Fibroblast of the conjunctiva (primary cell): ENCODE measurements around the gene MAPK8IP3.

ENCODE experiments used
- DNase-seq: peaks from one replicate; pipeline ENCODE4 v3.0.0-alpha.2; 2010; ENCODE audit warnings: low read depth

MAPK8IP3 gene

DNA sequence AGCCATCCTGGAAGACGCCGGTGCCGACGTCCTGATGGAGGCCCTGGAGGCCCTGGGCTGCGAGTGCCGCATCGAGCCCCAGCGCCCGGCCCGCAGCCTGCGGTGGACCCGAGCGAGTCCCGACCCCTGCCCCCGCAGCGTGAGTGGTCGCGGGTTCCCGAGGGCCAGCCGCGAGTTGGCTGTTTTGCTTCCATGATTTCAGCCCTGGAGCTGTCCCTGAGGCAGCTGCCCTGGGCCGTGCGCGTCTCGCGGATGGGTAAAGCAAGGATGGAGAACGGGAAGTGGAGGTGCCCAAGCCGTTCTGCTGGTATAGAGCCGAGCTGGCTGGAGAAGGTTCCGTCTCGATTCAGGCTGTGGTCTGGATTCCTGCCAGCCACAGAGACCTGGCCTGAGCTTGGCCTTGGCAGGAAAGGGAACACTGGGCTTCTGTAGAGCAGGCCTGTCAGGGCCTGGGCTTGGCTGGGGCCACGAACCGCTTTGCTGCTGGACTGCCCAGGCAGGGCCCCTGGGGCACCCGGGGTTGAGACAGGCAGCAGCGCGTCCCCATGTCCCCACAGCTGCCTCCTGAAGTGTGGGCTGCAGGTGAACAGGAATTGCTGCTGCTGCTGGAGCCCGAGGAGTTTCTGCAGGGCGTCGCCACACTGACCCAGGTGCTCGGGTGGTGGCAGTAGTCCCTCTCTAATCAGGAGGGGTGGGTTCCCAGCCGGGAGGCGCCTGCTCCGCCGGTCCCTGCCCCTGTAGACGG, 67.9 kb downstream of the MAPK8IP3 start:
- DNase-seq: no peak

DNA sequence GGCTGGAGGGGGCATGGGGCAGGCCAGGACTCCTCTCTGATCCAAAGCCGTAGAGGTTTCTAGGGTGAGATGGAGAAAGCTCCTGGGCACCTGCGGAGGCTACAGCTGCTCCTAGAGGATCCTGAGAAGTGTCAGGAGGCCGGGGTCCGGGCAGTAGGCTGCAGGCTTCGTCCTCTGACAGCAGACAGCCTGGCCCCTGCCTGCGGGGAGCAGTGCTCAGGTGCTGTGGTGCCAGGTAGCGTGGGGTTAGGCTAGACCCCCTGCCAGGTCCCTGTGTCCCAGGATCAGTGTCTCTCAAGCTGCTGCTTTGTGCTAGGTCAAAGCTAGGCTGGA, 68.4 kb downstream of the MAPK8IP3 start:
- DNase-seq: no peak

DNA sequence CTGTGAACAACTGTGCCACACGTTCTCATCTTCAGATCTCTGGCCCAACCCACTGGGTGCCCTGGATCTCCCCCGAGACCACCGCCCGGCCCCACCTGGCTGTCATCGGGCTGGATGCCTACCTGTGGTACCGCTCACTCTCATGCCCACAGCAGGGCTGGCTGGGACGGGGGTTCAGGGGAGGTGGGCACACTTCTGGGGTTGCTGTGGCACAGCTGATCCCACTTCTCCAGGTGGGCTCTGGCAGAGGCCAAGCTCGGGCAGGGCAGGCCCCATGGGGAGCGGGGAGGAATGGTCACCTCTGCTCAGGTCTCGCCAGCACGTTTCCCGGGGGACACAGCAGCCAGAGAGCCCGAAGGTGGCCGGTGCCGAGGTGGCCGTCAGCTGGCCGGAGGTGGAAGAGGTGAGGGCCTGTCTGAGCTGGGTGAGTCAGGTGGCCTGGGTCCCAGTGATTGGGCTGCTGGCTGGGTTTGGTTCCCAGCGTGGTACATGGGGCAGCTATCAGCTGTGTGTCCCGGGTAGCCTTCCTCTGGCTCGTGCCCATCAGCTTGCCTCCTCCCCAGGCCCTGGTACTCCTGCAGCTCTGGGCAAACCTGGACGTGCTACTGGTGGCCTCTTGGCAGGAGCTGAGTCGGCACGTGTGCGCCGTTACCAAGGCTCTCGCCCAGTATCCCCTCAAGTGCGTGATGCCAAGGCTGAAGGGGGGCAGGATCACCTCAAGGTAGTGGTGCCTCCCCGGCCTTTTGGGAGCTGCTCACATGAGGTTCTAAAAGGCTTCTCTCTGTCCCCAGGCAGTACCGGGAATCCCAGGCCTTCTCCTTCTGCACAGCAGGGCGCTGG, 69.2 kb downstream of the MAPK8IP3 start:
- no peak for DNase-seq

DNA sequence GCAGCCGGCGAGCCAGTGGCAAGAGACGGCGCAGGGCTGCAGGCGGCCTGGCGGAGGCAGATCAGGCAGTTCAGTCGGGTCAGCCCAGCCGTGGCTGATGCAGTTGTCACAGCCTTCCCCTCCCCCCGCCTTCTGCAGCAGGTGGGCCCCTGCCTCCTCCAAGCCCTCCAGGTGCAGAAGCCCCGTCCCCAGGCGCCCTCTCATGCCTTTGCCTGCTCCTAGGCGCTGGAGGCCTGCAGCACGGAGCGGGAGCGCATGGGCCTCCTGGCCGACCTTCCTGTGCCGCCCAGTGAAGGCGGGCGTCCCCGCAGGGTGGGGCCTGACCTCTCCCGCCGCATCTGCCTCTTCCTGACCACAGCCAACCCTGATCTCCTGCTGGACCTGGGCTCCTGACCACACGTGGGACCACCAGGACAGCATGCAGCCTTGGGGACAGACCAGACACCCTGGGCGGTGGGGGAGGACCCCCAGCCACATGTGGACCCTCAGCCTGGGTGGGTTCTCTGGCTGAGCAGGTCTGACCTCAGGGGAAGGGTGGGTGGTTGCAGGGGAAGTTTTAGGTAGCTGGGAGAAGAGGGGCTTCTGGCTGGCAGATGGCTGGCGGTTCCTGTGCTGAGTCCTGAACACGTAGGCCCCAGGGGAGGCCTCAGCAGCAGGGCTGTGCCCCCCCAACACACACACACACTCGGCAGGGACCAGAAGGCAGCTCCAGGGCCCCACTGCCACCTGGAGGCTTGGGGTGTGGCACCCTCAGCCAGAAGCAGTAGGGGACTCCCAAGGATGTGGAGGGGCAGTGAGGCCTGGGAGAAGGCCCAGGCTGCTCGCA, 70.1 kb downstream of the MAPK8IP3 start:
- DNase-seq: no peak

DNA sequence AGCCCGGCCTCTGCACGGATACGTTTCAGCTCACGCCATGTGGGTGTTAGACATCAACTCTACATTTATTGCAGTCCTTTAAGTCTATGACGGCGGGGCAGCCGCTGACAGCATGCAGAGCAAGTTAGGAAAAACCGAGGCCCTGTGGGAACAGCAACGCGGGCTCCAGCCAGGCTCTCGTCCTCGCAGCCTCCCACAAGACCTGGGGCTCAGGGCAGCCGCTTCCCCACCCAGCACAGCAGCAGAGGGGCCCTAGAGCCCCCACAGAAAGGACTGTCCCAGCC, 70.6 kb downstream of the MAPK8IP3 start:
- no peak for DNase-seq

DNA sequence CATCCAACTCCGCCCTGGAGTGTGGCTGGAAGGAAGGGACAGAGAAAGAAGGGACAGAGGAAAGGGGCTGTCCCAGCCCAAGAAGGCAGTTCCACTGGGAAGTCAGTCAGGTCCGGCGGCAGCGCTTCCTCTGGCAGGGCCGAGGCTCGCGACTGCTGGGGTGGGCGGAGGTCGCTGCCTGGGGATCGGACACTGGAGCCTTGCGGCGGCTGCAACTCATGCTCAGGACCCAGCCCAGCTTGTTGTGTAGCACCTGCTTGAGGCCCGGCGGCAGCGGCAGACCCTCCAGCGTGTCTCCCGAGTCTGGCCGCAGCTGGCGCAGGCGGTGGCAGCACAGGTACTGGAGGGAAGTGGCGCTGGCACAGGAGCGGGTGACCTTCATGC, 71.0 kb downstream of the MAPK8IP3 start:
- no peak for DNase-seq

DNA sequence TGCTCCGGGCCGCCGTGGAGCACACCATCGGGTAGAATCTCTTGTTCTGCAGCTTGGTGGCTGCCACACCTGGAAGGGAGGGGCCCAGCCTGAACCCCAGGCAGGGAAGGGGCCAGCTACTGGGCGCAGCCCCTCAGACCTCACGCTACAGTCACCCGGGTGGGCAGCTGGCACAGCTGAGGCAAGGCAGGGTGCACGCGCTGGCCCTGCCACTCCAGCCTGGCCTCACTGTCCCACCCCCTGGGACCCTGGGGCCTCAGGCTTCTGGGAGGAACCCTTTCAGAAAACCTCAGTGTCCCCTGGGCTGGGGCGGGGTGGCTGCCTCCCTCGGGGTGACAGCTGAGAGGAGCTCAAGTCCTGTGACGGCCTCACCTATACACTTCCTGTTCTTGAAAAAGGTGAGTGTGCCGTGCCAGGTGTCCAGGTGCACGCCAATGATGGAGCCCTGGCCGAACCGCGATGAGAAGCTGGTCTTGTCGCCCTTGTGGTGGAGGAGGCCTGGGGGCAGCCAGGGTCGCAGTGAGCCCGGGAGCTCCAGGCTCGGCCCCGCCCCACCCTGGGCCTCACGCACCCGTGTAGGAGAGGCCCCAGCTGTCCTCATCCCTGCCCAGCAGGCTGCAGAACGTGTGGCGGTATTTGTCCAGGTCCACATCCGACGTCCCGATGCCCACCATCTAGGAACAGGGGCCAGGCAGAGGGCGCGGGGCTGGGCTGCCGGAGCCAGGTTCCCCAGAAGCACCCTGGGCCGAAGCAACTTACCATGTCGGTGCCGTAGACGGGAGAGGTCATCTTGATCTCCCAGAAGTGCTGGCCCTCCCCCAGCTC, 71.6 kb downstream of the MAPK8IP3 start:
- no peak for DNase-seq

DNA sequence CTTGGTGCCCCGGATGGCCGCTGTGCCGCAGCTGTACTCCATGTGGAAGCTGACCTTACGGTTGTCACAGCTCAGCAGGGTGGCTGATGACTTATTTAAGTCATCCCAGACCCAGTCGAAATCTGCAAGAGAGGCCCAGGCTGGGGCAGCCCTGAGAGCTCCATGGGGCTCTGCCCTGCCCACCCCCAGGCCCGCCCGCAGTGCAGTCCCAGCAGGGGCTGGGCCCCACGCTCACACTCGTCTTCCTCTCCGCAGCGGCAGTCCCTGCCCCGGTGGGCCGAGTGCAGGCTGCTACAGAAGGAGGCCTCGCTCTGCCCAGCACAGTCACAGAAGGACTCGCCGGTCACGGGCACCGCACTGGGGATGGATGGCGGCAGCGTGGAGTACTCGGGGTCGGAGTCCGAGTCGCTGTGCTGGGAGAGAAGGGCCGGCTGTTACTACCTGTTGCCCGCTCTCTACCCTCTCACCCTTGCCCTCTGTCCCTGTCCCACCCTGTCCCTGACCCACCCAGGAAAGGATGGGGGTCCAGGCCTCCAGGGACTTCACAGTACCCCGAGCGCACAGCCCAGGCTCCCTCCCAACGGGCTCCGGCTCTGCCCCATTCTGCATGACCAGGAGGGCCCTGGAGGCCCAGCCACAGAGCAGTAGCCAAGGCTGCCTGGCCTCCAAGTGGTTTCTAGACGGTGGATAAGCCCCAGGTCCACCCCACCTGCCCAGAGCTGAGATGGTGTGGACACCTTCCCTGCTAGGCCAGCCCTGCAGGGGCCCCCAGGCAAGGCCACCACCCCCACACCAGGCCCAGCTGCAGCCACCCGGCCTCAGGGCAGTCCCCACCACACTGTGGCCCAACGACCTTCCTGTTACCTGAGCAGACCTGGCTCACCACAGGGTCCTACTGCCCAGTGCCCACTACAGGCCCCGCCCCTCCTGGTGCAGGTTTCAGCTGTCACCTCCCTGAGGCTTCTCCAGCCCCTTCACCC, 72.5 kb downstream of the MAPK8IP3 start:
- DNase-seq: no peak

DNA sequence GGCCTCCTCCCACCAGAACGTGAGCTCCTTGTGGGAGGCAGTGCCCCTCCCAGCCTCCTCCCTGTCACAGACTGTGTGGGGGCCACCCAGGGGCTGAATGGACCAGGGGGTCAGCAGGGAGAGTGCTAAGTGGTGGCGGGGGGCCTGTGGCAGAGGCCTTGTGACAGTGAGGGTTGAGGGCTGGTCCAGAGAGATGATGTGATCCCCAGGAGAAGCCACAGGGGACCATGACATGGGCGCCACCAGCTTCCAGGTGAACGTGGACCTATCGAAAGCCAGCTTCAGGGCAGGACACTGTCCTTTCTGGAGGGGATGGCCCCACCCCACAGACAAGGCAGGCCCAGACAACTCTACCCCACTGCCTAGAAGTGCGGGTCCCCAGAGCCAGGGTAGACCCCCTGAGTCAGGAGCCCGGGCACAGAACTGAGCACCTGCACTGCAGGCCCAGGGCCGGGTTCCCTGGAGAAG, 73.3 kb downstream of the MAPK8IP3 start:
- DNase-seq: no peak

DNA sequence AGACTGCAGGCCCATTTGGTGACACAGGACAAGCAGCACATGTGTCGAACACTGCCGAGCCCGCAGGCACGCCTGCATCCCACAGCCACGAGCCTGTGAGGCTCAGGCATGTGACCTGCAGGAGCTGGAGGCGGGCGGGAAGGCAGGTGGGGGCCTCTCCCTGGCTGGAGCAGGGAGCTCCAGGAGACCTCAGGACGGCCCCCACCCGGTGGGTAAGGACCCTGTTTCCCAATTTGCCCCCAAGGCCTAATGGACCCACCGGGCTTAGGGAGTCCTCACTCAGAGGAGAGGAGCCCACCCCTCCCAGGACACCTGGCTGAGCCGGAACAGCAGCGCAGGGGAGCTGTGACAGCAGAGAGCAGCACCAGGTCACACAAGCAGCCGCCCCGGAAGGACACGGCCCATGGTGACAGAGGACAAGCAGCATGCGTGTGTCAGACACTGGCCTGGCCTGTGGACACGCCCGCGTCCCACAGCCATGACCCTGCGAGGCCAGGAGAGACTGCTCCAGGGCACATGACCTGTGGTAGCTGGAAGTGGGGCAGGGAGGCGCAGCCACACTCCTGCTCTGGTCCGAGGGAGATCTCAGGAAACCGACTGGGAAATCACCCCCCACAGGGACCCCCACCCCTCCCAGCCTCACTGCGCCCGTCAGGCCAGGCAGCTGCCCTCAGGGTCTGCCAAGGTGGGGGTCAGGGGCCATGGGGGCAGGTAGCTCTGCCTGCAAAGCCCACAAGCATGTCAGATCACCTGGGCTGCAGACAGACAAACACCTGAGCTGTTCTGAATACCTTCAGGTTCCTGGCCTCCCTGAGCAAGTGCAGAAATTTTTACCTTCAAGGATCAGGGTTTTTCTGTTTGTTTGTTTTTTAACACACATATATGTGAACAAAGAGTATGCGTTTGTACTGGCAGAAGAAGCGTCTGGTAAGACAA, 74.0 kb downstream of the MAPK8IP3 start:
- DNase-seq: no peak

DNA sequence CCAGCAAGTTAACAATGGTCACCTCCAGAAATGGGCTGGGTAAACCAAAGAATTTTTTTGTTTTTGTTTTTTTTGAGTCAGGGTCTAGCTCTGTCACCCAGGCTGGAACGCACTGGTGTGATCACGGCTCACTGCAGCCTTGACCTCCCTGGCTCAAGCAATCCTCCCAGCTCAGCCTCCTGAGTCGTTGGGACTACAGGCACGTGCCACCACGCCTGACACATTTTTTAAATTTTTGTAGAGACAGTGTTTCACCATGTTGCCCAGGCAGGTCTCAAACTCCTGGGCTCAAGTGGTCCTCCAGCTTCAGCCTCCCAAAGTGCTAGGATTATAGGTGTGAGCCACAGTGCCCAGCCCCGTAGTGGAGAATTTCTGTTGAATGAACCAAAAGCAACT, 74.7 kb downstream of the MAPK8IP3 start:
- no peak for DNase-seq

DNA sequence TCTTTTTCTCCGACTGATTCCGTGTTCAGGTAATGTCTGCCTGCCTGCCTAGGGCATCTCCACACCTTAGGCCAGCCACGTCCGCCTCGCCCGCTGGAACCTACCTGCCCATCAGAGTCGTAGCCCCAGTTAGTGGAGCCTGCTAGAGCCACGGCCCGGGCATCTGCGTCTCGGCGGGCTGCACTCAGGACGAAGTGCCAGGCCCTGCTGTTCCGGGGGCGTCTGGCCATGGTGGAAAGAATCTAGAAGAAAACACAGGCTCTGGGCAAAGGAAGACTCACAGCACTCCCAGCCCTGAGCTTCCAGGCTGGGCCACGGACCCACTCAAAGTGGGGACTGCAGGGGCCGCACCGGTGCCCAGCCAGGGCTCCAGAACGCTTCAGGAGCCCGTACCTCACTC, 75.3 kb downstream of the MAPK8IP3 start:
- DNase-seq: no peak

DNA sequence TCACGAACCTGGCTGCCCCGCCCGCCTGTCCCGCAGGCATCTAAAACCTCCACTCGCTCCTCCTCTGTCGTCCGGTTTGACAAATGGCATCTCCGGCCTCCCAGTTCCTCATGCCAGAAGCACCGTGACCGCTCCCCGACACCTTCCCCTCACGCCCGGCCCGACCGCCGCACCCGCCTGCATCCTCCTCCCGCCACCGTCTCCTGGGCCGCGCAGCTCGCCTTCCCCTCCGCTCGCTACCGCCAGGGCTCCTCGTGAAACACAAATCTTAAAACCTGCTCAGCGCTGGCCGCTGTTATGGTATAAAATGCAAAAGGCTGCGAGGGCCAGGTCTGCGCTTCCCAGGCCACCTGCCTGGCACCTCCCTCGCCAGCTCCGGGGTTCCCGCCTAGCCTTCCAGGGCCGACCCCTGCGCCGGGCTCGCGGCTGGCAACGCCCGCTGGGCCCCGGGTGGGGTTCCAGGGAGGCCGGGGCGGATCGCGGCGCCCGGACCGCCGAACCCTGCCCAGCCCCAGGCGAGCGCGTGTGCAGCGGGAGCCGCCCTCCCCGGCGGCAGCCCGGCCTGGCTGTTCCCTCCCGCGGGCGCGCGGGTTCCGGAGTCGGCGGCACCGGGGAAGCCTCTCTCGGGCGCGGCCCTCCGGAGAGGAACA, 75.9 kb downstream of the MAPK8IP3 start:
- no peak for DNase-seq

DNA sequence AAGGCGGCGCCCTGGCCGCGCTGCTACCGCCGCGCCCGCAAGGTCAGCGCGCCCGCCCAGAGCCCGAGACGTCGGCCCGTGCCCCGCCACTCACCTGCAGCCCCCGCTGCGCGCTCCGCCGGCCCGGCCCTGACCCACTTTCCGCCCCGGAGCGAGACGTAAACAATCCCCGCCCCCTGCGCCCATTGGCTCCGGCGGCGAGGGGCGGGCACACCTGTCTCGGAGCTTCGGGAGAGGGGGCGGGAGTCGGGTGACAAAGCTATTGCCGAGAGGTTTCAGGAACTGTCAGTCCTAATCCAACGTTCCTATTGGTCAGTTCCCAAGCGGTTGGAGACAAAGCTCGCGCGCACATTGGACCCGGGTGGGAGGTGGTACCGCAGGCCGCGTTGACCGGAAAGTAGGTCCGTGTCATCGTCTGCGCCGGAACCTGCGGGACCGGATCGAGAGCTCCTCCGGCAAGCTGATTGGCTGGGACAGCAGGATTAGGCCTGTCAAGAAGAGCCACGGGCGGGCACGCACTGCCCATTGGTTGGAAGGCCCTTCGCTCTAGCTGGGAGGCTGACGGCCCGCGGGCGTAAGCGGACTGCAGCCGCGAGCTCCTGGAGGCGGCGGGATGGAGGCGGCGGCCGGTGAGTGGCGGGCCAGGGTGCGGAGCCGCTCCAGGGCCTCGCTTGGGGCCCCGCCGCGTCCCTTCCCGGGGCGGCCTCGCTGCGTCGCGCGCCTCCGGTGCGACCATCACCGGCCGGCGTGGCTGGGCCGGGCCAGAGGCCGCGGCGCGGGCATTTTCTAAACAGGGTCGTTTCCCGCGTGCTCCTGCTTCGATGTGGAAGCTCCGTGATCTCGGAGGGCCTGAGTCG, 76.6 kb downstream of the MAPK8IP3 start, which contains the start of the genes NUBP2 and SPSB3:
NUBP2 (plus strand) TSS at position 553 of the 857 bp plus-strand sequence; CDS start at position 614, 61 bp downstream.
SPSB3 (minus strand) TSS at position 164 of the 857 bp plus-strand sequence. CDS start 1,088 bp downstream, outside the sequence.
- DNase-seq: peak; percentile 100

DNA sequence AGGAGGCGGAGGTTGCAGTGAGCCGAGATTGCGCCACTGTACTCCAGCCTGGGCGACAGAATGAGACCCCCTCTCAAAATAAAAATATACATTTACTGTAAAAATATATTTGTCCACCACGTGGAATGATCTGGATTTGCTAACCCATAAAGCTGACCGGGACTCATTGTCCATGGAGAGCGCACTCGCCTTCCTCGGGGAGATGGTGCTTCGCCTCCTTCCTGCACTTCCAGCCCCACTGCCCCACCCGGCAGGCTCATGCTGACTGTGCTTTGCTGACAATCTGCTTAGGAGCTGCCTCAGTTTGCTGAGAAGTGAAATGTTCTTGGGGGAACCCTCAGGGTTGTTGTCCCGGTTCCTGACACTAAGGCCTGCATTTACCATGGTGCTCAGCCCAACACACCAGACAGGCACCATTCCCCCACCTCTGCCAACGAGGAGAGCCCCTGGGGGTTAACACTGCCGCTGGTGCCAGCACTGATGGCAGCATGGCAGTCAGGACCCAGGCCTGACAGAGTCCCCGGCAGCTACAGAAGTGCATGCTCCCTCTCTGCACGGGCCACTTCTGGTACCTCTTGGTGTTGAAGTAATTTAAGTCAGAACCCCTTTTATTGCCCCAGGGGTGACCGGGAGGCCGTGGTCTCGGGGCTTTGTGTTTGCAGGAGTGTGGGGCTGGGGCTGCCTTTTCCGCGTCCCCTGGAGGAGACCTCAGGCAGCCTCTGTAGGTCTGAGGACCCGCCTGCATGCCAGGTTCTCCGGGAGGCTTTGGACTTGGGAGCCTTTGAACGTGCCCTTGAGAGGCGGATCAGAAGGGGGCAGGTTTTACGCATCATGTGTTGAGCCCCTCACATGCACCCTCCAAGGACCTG, 79.2 kb downstream of the MAPK8IP3 start:
- no peak for DNase-seq

DNA sequence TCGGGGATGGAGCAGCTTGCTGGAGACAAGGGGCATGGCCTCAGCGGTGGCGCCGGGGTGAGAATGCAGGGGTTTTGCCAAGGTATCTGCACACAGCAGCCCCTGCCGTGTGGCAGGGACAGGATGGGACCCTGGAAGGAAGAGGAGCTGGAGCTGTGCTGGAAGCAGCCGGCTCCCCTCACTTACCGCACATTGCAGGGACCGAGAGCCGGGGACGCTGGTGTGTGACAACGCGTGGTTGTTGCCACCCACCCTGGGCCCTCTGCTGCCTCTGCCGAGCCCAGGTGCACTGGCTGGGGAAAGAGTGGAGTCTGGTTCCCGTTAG, 79.8 kb downstream of the MAPK8IP3 start:
- DNase-seq: no peak
